ENCODE data around the gene SCGB1A1. TPM values are rescaled to one million over a fixed set of nuclear protein-coding genes. Genes with fewer than 3 reads are reported as not detected.
"Not testable (repeated sequence)": the region's sequence is repeated elsewhere in the genome, so short reads cannot be mapped to it uniquely, and the experiment has no call there.

The SCGB1A1 gene
- total and polyA plus RNA-seq, 2 of the 13 experiments (the other 11 are each of a cell fraction or from before 2014, with no cell fraction given) = not detected

- Histone ChIP-seq H3K27ac (ENCODE audit: extremely low read length, insufficient read depth, low read length) (no peak overlapping the region), H3K79me2 (ENCODE audit: insufficient read depth, low read length) (no peaks in the 10 kb centered on the region), H4K20me1 (ENCODE audit: insufficient read depth, low read length) (peaks cover 6% of the 10 kb centered on the region; the same call in 1 of the 2 replicates), H2AFZ (ENCODE audit: low read length) (no peak overlapping the region), H3K4me1 (ENCODE audit: insufficient read depth, low read length) (peaks cover 25% of the 10 kb centered on the region), H3K27me3 (ENCODE audit: control insufficient read depth in 1 of 2, insufficient read depth in 2 of 2, low read length in 2 of 2) (no peaks in the 10 kb centered on the region), H3K9me3 (ENCODE audit: low read length) (no peaks in the 10 kb centered on the region), H3K4me3 (replicated peaks in 1 of 3; ENCODE audit: insufficient read depth in 1 of 3, low read depth in 2 of 3, low read length in 3 of 3) (no peak overlapping the region), H3K36me3 (replicated peaks in 1 of 2; ENCODE audit: control insufficient read depth in 1 of 2, insufficient read depth in 2 of 2, low read length in 2 of 2) (peaks cover 0 to 1% of the 10 kb centered on the region in 2 experiments; a peak in 2 of 5 replicates), H3K9ac (ENCODE audit: insufficient read depth, low read depth, low read length) (no peak overlapping the region), H3K4me2 (ENCODE audit: low read depth, low read length) (no peak overlapping the region)
- FAIRE-seq (no peak), DNase-seq (ENCODE audit: low spot score) (no peak), ATAC-seq (no peak)
- BruUV-seq (replicated peaks) = no TSS peak
- intact Hi-C loops (cut with micrococcal nuclease; ENCODE audit: unreplicated experiment) (no loop called here), in situ Hi-C loops (cut with HindIII; ENCODE audit: extremely low pct_ligation_motif_present, low pct_unique_long_range_greater_than_20kb) (no loop called here)
- 96% methylated on average over 6 of the region's 6 CpGs for WGBS (ENCODE audit: low lambda C conversion rate)
- TF ChIP-seq ZSCAN29 (CRISPR knock-in tag; conservative IDR thresholded peaks at IDR 0.05) (no peak), ZFY (CRISPR knock-in tag; IDR thresholded peaks at IDR 0.05) (no peak), ZNF792 (CRISPR knock-in tag; IDR thresholded peaks at IDR 0.05) (no peak), RBFOX2 (IDR thresholded peaks at IDR 0.05; ENCODE audit: low read depth, low read length) (no peak), FOXJ3 (CRISPR knock-in tag; IDR thresholded peaks at IDR 0.05; ENCODE audit: borderline replicate concordance) (no peak), RBM22 (optimal IDR thresholded peaks at IDR 0.05; ENCODE audit: low read length) (no peak), ZNF335 (CRISPR knock-in tag; IDR thresholded peaks at IDR 0.05) (no peak), ZNF574 (CRISPR knock-in tag; IDR thresholded peaks at IDR 0.05) (no peak), MLX (CRISPR knock-in tag; IDR thresholded peaks at IDR 0.05) (no peak), ETV6 (CRISPR knock-in tag; conservative IDR thresholded peaks at IDR 0.05) (no peak), SAP130 (CRISPR knock-in tag; IDR thresholded peaks at IDR 0.05; ENCODE audit: low read depth) (no peak), BORCS8-MEF2B (CRISPR knock-in tag; IDR thresholded peaks at IDR 0.05) (no peak), AKNA (CRISPR knock-in tag; IDR thresholded peaks at IDR 0.05; ENCODE audit: borderline replicate concordance) (no peak)
- ChIA-PET POLR2A (no interaction called here), CTCF (ENCODE audit: low intra/inter-chr PET ratio, low total read pairs) (no interaction called here)
Measured at GRCh38 chr11:62383822-62384221, 35.0 kb upstream of the SCGB1A1 start.

GRCh38 chr11:62386083-62386482 lies 32.8 kb upstream of the SCGB1A1 start:
- H3K27ac ChIP-seq (ENCODE audit: extremely low read length, insufficient read depth, low read length); POLR2A ChIA-PET; CTCF ChIA-PET (ENCODE audit: low intra/inter-chr PET ratio, low total read pairs); intact Hi-C loops (cut with micrococcal nuclease; ENCODE audit: unreplicated experiment); H3K9me3 ChIP-seq (ENCODE audit: low read length); H3K36me3 ChIP-seq (replicated peaks in 1 of 2; ENCODE audit: control insufficient read depth in 1 of 2, insufficient read depth in 2 of 2, low read length in 2 of 2); BruUV-seq (replicated peaks); in situ Hi-C loops (cut with HindIII; ENCODE audit: extremely low pct_ligation_motif_present, low pct_unique_long_range_greater_than_20kb); H3K4me3 ChIP-seq (replicated peaks in 1 of 3; ENCODE audit: insufficient read depth in 1 of 3, low read depth in 2 of 3, low read length in 3 of 3); H3K79me2 ChIP-seq (ENCODE audit: insufficient read depth, low read length); H2AFZ ChIP-seq (ENCODE audit: low read length); ATAC-seq; H3K9ac ChIP-seq (ENCODE audit: insufficient read depth, low read depth, low read length); DNase-seq (ENCODE audit: low spot score); H3K27me3 ChIP-seq (ENCODE audit: control insufficient read depth in 1 of 2, insufficient read depth in 2 of 2, low read length in 2 of 2); H4K20me1 ChIP-seq (ENCODE audit: insufficient read depth, low read length); H3K4me2 ChIP-seq (ENCODE audit: low read depth, low read length); FAIRE-seq: not testable (repeated sequence)
- 95% methylated on average over 3 of the region's 3 CpGs for WGBS (ENCODE audit: low lambda C conversion rate)
- peaks cover 21% of the 10 kb centered on the region for H3K4me1 ChIP-seq (ENCODE audit: insufficient read depth, low read length)
